ENCODE measurements around the gene CPLX1.
A peak's percentile ranks its signal among the peaks of the same experiment; 100 is the strongest.
"Not testable (repeated sequence)": the region's sequence is repeated elsewhere in the genome, so short reads cannot be mapped to it uniquely, and the experiment has no call there.

The CPLX1 gene

DNA sequence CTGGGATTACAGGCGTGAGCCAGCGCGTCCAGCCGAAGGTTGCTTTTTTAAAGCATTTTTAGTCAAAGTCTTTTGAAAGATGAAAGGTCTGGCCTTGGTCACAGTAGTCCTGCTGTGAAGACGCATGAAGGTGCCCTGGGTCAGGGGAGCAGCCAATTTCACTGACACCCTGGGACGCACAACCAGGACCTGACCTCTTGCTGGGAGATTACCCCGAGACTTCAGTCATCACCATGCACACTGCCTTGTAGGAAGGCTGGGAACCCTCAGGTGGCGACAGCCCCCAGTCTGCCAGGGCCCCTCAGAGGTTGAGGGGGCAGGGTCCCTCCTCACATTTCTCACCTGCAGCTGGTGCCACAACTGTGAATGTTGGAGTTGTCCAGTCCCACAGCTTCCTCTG, 53.2 kb downstream of the CPLX1 start:
- DNase-seq: no peak

DNA sequence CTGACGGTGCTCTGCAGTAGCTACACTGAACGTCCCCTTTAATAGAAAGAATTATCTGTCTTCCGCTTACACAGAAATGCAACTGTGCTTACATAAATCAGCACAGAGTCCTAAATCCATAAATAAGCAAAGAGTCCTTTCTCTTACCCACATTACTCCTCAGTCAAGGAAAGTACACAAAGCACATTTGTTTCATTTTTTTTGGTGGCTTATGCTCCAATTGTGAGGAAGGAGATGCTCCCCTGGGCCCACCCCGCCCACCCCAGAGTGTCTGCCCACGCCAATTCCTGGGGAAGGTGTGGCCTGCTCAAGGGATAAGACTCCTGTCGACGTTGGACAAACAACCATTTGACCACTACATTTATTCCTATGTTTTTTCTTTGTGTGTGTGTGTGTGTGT, 53.8 kb downstream of the CPLX1 start:
- no peak for DNase-seq

DNA sequence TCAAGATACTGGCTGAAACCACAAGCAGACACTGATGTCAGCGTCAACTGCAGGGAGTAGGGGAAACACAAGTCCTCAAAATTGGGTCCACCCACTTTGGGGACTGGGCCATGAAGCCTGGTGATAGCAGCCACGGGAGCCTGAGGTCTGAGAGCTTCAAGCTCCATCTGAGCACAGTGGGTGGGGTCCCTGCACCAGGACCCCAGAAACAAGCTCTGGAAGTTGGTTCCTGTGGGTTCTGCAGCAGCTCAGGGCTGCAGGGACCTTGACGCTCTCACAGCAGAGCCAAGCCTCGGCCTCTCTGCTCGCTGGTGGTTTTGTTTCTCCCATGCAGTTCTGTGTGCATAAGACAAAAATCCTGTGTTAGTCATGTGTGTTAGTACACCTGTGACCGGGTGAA, 54.5 kb downstream of the CPLX1 start:
- DNase-seq: no peak

DNA sequence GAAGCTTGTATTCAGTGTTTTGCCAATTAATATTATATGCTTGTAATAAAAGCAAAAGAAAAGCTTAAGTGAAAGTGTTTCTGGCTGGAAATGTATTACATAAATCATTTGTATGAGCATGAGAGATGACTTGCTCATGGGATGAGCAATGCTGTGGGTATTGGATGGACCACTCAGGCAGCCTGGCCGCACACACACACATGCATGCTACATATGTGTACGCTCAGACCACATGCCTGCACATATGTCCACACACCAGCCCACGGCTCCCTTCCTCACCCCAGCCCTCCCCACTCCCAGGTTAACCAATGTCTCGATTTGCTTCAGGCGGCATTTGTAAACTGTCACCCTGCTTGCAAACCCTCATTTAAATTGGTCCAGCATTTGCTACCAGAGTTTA, 55.9 kb downstream of the CPLX1 start:
- DNase-seq: no peak

DNA sequence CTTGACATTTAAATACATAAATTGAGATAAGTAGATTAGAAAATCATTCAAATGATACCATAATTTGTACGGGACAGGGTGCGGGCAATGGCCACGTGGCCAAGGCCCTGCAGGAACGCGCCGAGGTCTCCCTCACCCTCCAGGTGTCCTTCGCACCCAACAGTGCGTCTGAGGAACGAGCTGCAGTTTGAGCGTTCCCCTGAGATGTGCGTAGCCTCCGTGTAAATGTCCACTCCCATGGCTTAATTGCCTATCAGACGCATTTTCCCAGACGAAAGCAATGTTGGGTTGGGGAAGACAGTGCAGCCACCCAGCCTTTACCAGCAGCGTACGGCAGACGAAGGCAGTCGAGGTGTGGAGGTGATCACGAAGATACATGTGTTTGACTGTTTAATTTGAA, 56.4 kb downstream of the CPLX1 start:
- DNase-seq: no peak

DNA sequence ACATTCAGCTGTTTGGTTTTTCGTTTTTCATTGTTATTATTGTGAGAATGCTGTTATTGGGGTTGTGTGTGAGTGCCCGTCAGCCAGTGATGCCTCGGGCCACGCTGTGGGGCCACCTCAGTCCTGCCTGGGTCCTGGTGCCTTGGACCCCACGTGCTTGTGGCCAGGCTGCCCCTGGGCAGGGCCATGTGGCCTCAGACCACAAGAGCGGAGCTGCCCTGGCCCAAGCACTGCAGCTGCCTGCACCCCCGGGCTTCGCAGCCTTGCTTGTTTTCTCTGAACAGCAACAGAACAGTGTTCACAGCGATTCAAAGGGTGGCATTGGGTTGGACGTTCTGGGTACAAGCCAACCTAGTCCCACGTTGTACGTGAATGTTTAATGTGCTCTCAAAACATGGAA, 56.9 kb downstream of the CPLX1 start:
- DNase-seq: no peak

DNA sequence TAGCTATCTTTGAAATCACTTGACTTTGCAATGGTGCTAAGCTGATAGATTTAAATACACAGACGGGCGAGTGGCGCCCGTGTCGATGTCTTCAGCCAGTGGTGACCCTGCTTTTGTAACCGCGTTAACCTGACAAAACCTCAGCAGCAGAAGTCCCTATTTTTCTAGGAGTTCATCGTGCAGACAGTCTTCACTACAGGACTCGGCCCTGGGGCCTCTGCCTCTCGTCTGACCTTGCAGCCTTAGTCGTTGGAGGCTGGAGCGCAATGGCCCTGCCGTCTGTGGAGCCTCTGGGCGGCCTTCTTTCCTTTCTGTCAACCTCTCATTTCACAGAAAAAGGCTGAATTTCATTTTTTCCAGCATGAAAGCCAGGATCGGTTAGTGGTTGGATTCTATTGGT, 57.9 kb downstream of the CPLX1 start:
- DNase-seq: no peak

DNA sequence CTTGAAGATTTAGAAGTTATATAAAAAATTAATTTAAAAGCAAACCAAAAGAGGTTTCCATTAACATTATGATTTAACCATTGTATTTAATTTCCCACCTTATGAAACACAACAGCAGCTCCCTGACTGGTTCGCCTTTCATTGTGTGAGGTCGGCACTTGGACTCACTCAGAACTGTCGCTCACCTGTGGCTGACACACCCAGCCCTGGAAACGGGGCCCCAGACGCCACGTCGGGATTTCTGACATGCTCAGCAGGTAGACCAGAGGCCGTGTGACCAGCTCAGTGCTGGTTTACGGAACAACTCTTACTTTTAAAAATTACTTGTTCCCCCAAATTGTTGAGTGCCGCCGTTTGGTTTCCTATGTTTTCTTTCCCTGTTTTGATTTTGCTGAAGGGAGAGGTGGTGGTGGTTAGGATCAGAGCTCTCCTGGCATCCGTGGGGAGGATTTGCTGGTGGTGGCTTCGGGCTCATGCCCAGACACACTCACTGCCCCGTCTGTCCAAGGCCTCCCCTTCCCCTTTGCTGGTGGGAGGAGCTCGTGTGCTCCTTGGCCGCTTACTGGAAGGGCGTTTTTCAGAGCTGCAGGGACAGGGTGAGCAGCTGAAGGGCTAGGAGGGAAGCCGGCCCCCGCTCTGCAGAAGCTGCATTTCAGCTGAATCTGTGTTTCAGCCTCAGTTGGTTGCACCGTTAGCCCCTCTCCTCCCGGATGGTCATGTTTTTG, 59.2 kb downstream of the CPLX1 start:
- no peak for DNase-seq

DNA sequence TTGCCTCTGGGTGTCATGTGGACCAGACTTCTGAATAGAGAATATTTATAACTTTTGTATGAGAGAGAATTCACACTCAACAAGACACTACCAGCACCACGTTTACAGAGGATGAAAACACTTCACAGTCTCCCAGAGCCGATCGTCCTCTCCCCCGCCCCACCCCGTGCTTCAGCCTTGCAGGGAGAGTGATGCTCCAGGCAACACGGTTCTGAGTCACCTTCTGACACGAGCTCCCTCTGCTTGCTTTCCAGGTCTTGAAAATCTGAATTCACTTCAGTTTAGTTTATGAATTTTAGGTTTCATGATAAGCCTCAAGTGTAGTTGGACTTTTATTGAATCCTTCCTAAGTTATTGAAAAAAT, 59.8 kb downstream of the CPLX1 start:
- DNase-seq: no peak

DNA sequence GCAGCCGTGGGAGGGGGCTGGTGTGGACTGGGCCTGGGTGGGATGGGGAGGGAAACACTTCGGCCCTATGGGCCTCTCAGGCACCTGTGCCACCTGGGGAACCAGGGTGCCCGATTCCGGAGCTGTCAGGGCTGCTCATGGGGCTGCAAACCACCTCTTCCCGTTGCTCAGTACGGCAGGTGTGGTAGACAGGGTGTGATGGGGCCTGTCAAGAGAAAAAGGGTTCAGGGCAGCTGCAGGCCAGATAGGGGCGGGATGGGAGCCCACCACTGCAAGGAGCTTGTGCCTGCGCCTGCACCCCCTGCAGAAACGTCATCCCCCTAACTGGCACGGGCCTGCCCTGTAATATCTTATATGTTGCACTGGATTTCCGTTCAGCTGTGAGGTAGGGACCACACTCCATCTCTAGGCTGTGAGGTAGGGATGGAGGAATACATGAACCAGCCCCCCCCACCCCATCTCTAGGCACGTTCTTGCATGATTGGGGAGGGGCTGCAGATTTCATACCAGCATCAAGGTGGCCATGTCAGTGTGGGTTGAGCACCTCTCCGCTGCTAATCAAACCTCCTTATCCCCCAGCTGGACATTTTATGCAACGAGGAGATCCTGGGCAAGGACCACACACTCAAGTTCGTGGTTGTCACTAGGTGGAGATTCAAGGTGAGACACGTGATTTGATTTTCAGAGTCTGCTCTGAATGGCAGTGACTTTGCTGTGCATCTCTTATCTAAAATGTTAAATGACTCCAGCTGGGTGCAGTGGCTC, 61.3 kb downstream of the CPLX1 start:
- DNase-seq: no peak

DNA sequence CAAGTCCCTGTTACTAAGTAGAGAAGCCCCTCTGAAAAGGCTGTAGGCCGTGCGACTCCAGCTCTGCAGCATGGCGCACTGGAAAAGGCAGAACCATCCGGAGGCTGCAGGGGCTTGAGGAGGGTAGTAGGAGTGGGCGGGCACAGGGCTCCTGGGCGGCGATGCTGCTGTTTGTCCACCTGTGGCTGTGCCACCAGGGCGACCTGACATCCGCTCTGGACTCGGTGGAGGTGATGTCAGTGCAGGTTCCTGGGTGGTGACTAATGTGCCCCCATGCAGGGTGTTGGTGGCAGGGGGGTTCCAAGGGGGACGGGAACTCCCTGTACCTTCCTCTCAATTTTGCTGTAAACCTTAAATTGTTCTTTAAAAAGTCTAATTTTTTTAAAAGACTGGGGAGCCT, 62.0 kb downstream of the CPLX1 start:
- DNase-seq: no peak

DNA sequence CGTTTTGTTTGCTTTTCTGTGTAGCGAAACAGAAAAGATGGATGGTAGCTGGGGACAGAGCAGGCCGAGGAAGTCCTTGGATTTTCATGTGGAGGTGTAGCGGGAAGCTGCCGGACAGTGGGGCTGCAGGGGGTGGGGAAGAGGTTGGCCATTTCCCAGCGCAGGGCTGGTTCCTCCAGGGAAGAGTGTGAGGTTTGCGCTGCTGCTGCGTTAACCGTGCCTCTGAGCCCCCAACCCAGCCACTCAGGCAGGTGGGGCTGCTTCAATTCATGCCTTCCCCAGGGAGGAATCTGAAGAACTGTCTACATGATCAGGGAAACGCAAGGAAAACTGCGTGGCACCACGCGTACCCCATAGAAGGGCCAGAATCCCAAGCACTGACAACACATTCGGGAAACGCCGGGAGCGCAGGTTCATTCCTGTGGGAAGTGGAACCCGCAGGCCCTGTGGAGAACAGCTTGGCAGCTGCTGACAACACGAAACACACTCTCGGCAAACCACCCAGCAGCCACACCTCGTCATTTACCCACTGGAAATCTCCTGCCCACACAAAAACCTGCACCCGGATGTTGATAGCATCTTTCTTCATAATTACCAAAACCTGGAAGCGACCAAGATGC, 62.6 kb downstream of the CPLX1 start:
- DNase-seq: no peak

DNA sequence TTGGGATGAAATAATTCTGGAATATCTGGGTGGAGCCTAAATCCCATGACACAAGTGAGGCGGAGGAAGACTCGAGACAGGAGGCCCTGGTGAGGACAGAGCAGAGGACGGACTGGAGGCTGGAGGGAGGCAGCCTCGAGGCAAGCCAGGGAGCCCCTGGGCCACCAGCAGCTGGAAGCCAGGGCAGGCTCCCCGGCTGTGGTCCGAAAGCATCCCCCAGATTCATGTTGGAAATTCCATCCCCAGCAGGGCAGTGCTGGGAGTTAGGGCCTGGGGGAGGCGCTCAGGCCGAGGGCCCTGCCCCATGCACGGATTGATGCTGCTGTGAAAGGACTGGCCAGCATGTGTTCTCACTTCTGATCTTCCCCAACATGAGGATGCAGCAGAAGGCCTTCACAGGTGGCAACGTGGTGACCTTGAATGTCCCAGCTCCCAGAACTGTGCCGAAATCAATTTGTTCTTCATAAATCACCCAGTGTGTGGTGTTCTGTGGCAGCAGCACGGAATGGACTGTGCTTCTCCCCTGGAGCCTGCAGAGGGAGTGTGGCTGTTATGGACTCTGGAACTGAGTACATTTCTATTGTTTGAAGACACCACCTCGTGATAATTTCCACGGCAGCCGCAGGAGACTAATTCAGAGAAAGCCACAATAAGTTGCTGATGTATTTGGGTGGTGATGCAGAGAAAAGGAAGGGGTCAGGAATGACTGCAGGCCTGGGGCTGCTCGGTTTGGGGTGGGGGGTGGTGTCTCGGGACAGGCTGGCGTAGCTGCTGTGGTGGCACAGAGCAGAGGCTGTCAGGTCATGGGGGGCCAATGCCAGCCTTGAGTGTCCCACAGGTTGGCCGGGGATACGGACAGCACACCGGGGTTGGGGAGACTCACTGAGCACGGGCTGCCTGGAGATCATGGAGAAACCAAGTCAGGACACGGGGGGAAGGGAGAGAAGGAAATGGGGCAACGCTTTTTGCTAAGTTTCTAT, 63.4 kb downstream of the CPLX1 start:
- peak in 1 of 2 experiments; percentile 40 for DNase-seq

DNA sequence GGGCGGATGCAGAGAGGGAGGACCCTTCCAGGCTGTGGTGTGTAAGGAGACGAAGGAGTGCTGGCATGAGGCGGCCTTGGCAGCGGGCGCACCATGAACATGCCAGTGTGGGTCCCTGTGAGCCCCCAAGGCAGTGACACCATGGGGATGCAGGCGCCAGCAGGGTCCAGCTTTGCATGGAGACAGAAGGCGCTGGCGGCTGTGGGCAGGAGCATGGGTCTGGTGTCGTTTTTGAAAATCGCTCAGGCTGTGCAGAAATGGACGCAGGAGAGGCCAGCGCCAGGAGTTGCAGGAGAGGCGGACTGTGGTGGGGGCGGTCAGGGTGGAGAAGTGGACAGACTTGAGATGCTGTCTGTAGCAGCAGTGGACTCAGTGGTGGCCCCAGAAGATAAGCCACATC, 64.2 kb downstream of the CPLX1 start:
- DNase-seq: no peak

DNA sequence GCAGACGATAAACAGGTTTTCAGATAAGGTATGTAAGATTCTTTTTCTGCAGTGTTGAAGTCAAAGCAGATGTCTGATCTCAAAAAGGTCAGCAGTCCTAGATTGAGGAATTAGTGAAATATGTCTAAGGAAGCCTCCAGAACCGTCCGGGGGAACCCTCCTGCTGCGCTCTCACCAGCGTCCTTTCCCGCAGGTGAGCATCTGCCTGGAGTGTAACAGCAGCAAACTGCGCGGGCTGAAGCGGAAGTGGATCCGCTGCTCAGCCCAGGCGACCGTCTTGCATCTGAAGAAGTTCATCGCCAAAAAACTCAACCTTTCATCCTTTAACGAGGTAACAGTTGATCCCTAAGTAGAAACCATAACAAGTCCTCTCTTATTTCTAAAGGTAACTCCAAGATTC, 64.8 kb downstream of the CPLX1 start:
- no peak for DNase-seq

DNA sequence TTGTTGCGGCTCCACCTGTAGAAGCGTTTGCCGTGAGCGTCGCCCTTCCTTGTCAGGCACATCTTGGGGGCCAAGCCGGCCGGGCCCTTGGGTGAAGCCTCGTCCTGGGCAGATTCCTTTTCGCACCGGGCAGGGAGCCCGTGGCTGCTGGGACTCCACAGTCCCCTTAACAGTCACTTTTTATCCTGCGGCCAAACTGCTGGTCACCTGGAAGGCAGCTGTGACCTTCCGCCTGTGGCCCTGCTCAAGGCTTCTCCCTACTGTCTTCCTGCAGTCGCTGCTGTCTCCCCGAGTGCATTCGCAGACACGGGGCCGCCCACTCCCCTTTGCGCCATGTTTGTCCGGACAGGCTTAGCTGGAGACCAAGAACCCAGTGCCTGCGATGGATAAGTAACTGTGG, 65.3 kb downstream of the CPLX1 start:
- no peak for DNase-seq

DNA sequence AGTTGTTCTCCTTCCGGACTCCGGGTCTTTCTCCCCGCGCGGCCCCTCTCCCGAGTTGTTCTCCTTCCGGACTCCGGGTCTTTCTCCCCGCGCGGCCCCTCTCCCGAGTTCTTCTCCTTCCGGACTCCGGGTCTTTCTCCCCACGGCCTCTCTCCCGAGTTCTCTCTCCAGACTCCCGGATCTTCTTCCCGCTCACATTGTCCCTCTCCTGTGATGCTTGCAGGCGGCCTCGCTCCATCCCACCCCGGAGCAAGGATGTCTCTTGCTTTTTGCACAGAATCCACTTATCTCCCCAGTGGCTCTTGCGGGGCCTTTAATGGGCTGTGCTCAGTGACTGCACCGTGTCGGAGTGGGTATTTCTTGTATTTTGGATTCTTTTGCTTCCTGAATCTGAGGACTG, 66.1 kb downstream of the CPLX1 start:
- not testable (repeated sequence) for DNase-seq

DNA sequence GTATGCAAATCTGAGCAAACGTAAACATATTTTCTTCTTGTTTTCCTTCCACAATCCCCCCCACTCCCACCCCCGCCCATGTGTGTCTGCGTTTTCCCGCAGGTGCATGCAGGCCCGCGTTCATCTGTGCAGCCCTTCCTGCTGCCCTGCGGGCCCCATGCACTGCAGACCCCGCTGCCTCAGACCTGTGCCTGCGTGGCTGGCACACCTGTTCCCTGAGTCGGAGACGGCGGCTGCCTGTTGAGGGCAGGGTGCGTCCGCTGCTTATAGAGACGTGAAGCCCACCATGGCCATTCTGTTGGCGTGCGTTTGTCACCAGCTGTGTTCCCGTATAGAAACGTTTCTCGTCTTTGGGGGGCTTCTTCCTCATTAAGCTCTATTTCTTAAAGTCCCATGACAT, 68.8 kb downstream of the CPLX1 start:
- peak in 1 of 2 experiments; percentile 36 for DNase-seq

DNA sequence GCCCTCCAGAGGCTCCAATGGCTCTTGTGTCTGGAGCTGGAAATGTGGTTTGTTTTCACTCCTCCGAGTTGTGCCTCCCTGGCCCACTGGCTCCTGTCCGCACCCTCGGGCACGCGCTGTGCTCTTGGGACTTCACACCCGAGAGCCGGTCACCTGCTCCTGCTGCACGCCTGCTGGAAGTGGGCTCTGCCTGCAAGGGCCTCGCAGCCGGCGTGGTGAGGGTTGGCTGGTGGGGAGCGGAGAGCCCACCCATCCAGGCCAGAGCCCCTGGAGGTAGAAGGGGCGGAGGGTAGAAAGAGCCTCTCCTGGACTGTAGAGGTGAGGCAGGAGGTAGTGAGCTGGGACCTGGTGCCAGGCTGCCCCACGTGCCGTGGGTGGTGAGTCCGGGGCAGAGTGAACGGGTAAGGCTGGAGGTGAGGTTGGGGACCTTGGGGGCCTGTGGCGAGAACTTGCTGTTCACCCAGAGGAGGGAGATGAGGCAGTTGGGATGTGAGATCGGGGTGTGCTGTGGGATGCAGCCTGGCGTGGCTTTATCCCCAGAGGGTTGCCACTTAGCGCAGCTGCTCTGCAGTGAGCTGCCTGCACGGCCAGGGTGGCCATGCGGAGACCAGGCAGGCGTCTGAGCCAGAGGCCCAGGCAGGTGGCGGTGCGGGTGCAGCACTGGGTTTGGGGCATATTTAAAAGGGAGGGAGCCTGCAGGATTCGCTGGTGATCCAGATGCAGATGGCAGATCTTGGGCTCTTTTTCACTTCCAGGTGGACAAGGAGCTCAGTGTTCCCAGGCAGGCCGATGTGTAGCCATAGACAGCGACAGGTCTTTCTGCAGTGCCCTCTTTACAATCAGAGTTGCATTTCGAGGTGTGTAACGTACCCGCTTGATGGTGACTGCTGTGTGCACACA, 71.5 kb downstream of the CPLX1 start:
- DNase-seq: no peak

DNA sequence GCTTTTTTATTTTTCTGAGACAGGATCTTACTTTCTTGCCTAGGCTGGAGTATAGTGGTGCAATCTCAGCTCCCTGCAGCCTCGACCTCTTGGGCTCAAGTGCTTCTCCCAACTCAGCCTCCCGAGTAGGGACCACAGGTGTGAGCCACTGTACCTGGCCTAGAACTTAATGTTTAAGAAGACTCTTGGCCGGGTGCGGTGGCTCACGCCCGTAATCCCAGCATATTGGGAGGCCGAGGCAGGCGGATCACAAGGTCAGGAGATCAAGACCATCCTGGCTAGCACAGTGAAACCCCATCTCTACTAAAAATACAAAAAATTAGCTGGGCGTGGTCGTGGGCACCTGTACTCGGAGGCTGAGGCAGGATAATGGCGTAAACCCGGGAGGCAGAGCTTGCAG, 72.7 kb downstream of the CPLX1 start:
- DNase-seq: not testable (repeated sequence)

DNA sequence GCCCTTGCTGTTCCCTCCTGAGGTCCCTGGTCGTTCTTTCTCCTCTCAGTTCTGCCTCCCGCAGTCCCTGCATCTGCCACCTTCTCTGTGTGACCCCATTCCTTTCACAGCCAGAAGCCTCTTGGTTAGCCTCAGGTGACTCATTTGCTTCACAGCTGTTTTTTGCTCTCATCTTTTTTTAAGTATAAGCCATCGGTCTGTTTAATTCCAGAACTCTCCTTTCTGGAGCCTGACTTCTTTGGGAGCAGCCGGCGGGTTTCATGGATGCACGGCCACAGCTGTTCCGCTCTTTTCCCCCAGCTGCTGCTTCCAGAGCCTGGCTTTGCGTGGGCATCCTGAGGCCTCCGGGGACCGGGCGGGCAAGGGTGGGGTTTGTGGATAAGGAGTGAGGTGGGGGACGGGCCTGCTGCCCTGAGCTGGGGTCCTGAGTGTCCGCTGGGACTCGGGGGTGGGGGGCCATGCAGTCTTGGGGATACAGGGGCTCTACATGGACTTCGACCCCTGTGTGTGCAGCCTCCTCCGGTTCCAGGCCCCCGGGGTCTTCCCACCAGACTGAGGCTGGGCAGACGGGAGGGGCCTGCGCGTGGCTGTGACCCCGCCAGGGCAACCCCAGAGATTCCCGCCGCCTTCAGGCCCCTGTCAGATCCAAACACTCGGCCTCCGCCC, 73.6 kb downstream of the CPLX1 start:
- DNase-seq: no peak

All from NCI-H526 (cell line).